ENCODE data around the gene POLR3C. TPM values are rescaled to one million over a fixed set of nuclear protein-coding genes. Genes with fewer than 3 reads are reported as not detected.
A peak's percentile ranks its signal among the peaks of the same experiment; 100 is the strongest.
"Not testable (repeated sequence)": the region's sequence is repeated elsewhere in the genome, so short reads cannot be mapped to it uniquely, and the experiment has no call there.

POLR3C gene
- 10 to 100 TPM; 18.8 to 19.2 TPM for total RNA-seq

- Mint-ChIP-seq H3K4me1 (ENCODE audit: low read depth) (peaks cover 45% of the 10 kb centered on the region), H3K9me3 (peaks cover 2% of the 10 kb centered on the region), H3K27ac (peak within 1 kb of the TSS; percentile 95), H3K4me3 (peak within 1 kb of the TSS; percentile 95), H3K36me3 (ENCODE audit: low read depth) (peaks cover 26% of the 10 kb centered on the region), H3K27me3 (ENCODE audit: low read depth) (no peaks in the 10 kb centered on the region)
- CTCF ChIA-PET = interaction anchor here (1.1 to 1.2 kb wide), 2 partner anchors 22 to 140 kb away, joined by 4 to 6 read pairs; partner anchors contain the start of genes ANKRD34A, NUDT17 and POLR3GL
- intact Hi-C loops (cut with micrococcal nuclease) = no loop called here
- DNase-seq = peak; percentile 82
These were observed at the start of gene POLR3C, which contains the start of gene RNF115 for GRCh38 chr1:145823565-145824498. TSS of gene POLR3C (plus strand) at chr1:145824200. CDS start at chr1:145825777, 1,577 bp downstream. TSS of gene RNF115 (minus strand) at chr1:145824095. CDS start at chr1:145823873, 222 bp downstream.

GRCh38 chr1:145777357-145778145 is 46.4 kb upstream of the POLR3C start:
- CTCF ChIA-PET = no interaction called here
- Mint-ChIP-seq H3K36me3 (ENCODE audit: low read depth) (peaks cover 3% of the 10 kb centered on the region), H3K9me3 (no peaks in the 10 kb centered on the region), H3K4me3 (no peak overlapping the region), H3K27me3 (ENCODE audit: low read depth) (no peaks in the 10 kb centered on the region), H3K27ac (no peak overlapping the region), H3K4me1 (ENCODE audit: low read depth) (peaks cover 14% of the 10 kb centered on the region)
- no peak for DNase-seq
- intact Hi-C loops (cut with micrococcal nuclease) = no loop called here

GRCh38 chr1:145778146-145778540 is 45.9 kb upstream of the POLR3C start:
- DNase-seq = no peak
- H3K27ac Mint-ChIP-seq = no peak overlapping the region
- no peaks in the 10 kb centered on the region for H3K27me3 Mint-ChIP-seq (ENCODE audit: low read depth)
- H3K4me1 Mint-ChIP-seq (ENCODE audit: low read depth) = peaks cover 14% of the 10 kb centered on the region
- intact Hi-C loops (cut with micrococcal nuclease) = no loop called here
- H3K9me3 Mint-ChIP-seq = no peaks in the 10 kb centered on the region
- CTCF ChIA-PET = no interaction called here
- peaks cover under 1% of the 10 kb centered on the region for H3K36me3 Mint-ChIP-seq (ENCODE audit: low read depth)
- no peak overlapping the region for H3K4me3 Mint-ChIP-seq

DNA sequence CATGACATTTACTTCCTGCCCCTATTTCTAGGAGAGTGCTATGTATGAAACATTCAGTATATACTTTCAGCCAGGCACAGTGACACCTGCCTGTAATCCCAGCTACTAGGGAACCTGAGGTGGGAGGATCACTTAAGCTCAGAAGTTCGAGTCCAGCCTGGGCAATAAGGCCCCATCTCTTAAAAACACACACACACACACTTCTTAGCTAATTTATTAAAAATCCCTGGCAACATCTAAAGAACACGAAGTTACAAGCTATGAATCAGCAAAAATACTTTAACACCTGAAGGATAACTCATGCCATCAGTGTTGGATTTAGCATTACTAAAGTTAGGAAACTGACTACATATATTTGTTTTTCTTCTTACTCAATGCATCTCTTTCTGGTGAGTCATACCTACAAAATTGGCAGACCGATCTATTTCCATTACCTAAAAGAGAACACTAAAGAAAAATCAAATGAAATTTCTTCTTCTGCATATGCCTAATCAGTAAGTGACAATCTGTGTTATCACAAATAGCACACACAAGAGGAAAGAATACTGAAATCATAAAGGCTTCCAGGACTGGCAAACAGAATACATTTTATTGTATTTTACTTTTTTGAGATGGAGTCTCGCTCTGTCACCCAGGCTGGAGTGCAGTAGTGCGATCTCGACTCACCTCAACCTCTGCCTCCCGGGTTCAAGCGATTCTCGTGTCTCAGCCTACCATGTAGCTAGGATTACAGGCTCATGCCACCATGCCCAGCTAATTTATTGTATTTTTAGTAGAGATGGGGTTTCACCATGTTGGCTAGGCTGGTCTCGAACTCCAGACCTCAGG is 41.5 kb upstream of the POLR3C start:
- Mint-ChIP-seq H3K9me3 (no peaks in the 10 kb centered on the region), H3K4me3 (no peak overlapping the region), H3K27me3 (ENCODE audit: low read depth) (no peaks in the 10 kb centered on the region), H3K4me1 (ENCODE audit: low read depth) (peaks cover 30% of the 10 kb centered on the region), H3K27ac (no peak overlapping the region), H3K36me3 (ENCODE audit: low read depth) (peaks cover 3% of the 10 kb centered on the region)
- intact Hi-C loops (cut with micrococcal nuclease) = no loop called here
- DNase-seq = no peak
- CTCF ChIA-PET = interaction anchor here (0.6 to 1.5 kb wide), 3 partner anchors 24 to 288 kb away, joined by 3 to 5 read pairs (median 4); no protein-coding TSS in a partner anchor

DNA sequence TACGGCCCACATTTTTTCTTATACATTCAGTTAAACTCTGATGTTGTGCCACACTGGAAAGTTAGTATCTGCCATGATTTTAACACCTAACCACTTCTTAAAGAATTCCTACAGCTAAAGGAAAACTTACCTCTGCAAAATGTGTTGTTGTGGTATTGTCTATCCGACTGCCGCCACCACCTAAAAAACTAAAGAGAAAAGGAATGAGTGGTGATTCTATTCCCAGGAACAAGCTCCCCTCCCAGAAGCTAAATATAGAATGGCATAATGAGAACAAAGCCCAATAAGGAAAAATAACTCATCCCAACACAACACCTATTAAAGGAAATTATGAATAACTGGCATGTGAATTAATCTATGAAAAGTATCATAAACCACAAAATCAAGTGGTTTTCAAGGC is 39.6 kb upstream of the POLR3C start:
- no peak overlapping the region for H3K27ac Mint-ChIP-seq
- DNase-seq = no peak
- peaks cover 33% of the 10 kb centered on the region for H3K4me1 Mint-ChIP-seq (ENCODE audit: low read depth)
- H3K4me3 Mint-ChIP-seq = no peak overlapping the region
- intact Hi-C loops (cut with micrococcal nuclease) = no loop called here
- CTCF ChIA-PET = interaction anchor here (1.2 kb wide), 1 partner anchor 61 kb away, joined by 3 read pairs; the partner anchor contains the start of gene NUDT17
- no peaks in the 10 kb centered on the region for H3K9me3 Mint-ChIP-seq
- peaks cover 9% of the 10 kb centered on the region for H3K36me3 Mint-ChIP-seq (ENCODE audit: low read depth)
- H3K27me3 Mint-ChIP-seq (ENCODE audit: low read depth) = no peaks in the 10 kb centered on the region

GRCh38 chr1:145785547-145785946 is 38.5 kb upstream of the POLR3C start:
- Mint-ChIP-seq H3K36me3 (ENCODE audit: low read depth) (peaks cover 9% of the 10 kb centered on the region), H3K9me3 (no peaks in the 10 kb centered on the region), H3K27me3 (ENCODE audit: low read depth) (no peaks in the 10 kb centered on the region), H3K4me3 (no peak overlapping the region), H3K27ac (no peak overlapping the region), H3K4me1 (ENCODE audit: low read depth) (peaks cover 33% of the 10 kb centered on the region)
- intact Hi-C loops (cut with micrococcal nuclease) = no loop called here
- DNase-seq = no peak
- CTCF ChIA-PET = interaction anchor here (0.6 kb wide), 1 partner anchor 20 kb away, joined by 3 read pairs; no protein-coding TSS in a partner anchor

- no peaks in the 10 kb centered on the region for H3K9me3 Mint-ChIP-seq
- peaks cover 33% of the 10 kb centered on the region for H3K4me1 Mint-ChIP-seq (ENCODE audit: low read depth)
- no peak for DNase-seq
- H3K36me3 Mint-ChIP-seq (ENCODE audit: low read depth) = peaks cover 9% of the 10 kb centered on the region
- no peak overlapping the region for H3K27ac Mint-ChIP-seq
- intact Hi-C loops (cut with micrococcal nuclease) = loop anchor here (2.0 kb wide), 1 partner anchor 43 kb away; no protein-coding TSS in a partner anchor
- CTCF ChIA-PET = interaction anchor here (0.6 kb wide), 1 partner anchor 20 kb away, joined by 3 read pairs; no protein-coding TSS in a partner anchor
- no peaks in the 10 kb centered on the region for H3K27me3 Mint-ChIP-seq (ENCODE audit: low read depth)
- H3K4me3 Mint-ChIP-seq = no peak overlapping the region
These were observed 37.7 kb upstream of the POLR3C start for GRCh38 chr1:145786271-145786670.

- Mint-ChIP-seq H3K4me3 (no peak overlapping the region), H3K27ac (no peak overlapping the region), H3K27me3 (ENCODE audit: low read depth) (no peaks in the 10 kb centered on the region), H3K9me3 (no peaks in the 10 kb centered on the region), H3K36me3 (ENCODE audit: low read depth) (peaks cover 13% of the 10 kb centered on the region), H3K4me1 (ENCODE audit: low read depth) (peaks cover 32% of the 10 kb centered on the region)
- intact Hi-C loops (cut with micrococcal nuclease) = no loop called here
- CTCF ChIA-PET = no interaction called here
- no peak for DNase-seq
These were observed 35.4 kb upstream of the POLR3C start for GRCh38 chr1:145788580-145788979.

DNA sequence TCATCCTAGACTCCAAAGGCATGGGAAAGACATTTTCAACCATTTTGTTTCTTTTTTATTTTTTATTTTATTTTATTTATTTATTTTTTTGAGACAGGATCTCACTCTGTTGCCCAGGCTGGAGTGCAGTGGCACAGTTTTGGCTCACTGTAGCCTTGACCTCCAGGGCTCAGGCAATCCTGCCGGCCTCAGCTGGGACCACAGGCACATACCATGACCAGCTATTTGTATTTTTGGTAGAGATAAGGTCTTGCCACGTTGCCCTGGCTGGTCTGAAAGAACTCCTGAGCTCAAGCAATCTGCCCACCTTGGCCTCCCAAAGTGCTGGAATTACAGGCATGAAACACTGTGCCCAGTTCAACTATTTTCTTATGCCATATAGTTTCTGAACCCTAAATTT is 32.1 kb upstream of the POLR3C start:
- intact Hi-C loops (cut with micrococcal nuclease); H3K4me3 Mint-ChIP-seq; H3K9me3 Mint-ChIP-seq; H3K27ac Mint-ChIP-seq; CTCF ChIA-PET; H3K27me3 Mint-ChIP-seq (ENCODE audit: low read depth); DNase-seq: not testable (repeated sequence)
- Mint-ChIP-seq H3K4me1 (ENCODE audit: low read depth) (peaks cover 22% of the 10 kb centered on the region), H3K36me3 (ENCODE audit: low read depth) (peaks cover 32% of the 10 kb centered on the region)

DNA sequence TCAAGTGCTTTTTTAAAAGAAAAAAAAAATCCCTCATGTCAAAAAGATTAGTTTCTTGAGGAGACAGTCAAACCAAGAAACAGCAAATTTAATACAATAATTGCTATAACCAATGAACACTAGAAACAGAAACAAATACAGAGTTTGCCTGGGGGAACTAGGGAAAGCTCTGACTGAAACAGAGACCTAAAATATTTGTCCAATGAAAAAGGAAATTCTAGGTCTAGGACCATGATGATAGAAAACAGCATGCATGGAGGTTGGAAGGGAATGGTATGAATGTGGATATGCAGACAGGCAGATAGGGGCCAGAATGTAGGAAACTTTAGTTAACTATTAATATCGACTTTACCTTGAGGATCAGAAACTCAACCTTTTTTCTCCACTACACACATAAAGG is 31.5 kb upstream of the POLR3C start:
- intact Hi-C loops (cut with micrococcal nuclease) = no loop called here
- peaks cover 20% of the 10 kb centered on the region for H3K4me1 Mint-ChIP-seq (ENCODE audit: low read depth)
- no peak overlapping the region for H3K4me3 Mint-ChIP-seq
- peaks cover 13% of the 10 kb centered on the region for H3K9me3 Mint-ChIP-seq
- no peak for DNase-seq
- CTCF ChIA-PET = no interaction called here
- peaks cover 36% of the 10 kb centered on the region for H3K36me3 Mint-ChIP-seq (ENCODE audit: low read depth)
- H3K27ac Mint-ChIP-seq = no peak overlapping the region
- H3K27me3 Mint-ChIP-seq (ENCODE audit: low read depth) = no peaks in the 10 kb centered on the region

- peaks cover 20% of the 10 kb centered on the region for H3K4me1 Mint-ChIP-seq (ENCODE audit: low read depth)
- intact Hi-C loops (cut with micrococcal nuclease) = no loop called here
- CTCF ChIA-PET = interaction anchor here (2.0 kb wide), 1 partner anchor 31 kb away, joined by 5 read pairs; no protein-coding TSS in a partner anchor
- H3K4me3 Mint-ChIP-seq = no peak overlapping the region
- H3K36me3 Mint-ChIP-seq (ENCODE audit: low read depth) = peaks cover 42% of the 10 kb centered on the region
- H3K9me3 Mint-ChIP-seq = peaks cover 19% of the 10 kb centered on the region
- H3K27me3 Mint-ChIP-seq (ENCODE audit: low read depth) = no peaks in the 10 kb centered on the region
- no peak overlapping the region for H3K27ac Mint-ChIP-seq
- no peak for DNase-seq
These were observed 28.6 kb upstream of the POLR3C start for GRCh38 chr1:145795257-145795881.

Measured in activated naive CD4-positive, alpha-beta T cell treated with anti-CD3 and anti-CD28 coated beads for 36 hours (primary cell).